ENCODE results near the gene ZNF628. TPM values are rescaled to one million over a fixed set of nuclear protein-coding genes. Genes with fewer than 3 reads are reported as not detected.

Gene ZNF628
- 10 to 100 TPM in 1 of 2 experiments, 1 to 10 TPM in 1; 8.2 to 11.3 TPM for total RNA-seq

DNA sequence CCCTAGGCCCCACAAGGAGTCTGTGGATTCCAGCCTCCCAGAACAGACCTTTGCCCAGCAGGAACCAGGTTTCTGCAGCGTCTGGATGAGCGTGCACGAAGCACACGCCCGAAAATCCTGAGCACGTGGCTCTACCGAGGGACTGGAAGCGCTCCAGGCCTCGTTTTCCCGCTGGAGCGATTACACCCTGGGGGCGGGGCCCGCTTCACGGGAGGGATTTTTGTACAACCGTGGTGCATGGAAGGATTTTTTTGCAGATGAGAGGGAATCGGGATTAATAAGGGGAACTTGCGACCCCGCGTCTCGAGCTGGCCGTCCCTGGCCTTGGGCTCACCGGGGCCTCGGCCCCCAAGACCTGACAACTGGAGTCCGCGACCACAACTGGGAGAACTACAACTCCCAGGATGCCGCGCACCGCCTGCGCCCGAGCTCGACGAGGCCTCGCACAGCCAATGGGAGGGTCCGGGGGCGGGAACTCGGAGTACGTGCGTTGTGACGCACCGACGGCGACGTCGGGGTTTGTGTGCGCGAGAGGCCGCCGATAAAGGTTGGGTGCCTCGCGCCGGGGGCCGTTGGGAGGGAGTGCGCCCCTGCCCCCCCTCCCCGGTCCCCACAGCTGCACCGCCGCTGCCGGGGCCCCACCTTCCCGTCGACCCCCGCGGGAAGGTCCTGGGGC lies at the start of gene ZNF628:
Gene ZNF628 (plus strand): TSS at position 518 of the 676 bp plus-strand sequence. CDS start 3,294 bp downstream, outside the sequence.

DNA sequence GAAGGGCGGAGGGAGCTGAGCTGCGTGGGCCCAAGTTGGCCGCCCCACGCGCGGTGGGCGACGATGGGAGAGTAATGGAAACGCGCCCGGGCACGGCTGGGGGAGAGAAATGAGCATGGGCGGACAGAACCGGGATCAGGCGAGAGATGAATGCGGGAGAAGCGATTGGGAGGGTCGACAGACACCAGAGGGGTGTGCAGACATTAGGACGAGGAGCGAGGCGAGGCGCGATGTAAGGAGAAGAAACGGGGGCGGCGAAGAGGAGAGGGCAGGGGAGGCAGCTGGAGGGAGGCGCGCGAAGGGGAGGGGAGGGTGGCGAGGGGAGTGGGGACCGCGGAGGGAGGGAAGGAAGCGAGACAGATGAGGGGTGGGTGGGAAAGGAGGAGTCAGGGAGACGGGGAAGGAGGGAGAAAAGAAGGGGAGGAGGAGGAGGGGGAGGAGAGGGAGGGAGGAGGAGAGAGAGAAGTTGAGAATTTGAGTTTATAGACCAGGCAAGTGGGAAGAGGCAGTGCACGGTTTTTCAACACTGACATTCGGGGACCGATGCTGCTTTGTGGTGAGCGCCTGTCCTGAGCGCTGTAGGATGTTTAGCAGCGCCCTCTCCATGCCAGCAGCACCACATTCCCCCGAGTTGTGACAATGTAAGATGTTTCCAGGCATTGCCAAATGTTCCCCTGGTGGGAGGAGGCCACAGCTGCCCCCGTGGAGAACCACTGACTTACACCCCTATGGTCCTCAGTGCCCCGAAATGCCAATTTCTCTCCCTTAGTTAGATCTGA lies 33.2 kb upstream of the ZNF628 start, which contains the start of gene SHISA7:
Gene SHISA7 (minus strand): TSS at position 256 of the 779 bp plus-strand sequence. CDS start 437 bp downstream, outside the sequence.

DNA sequence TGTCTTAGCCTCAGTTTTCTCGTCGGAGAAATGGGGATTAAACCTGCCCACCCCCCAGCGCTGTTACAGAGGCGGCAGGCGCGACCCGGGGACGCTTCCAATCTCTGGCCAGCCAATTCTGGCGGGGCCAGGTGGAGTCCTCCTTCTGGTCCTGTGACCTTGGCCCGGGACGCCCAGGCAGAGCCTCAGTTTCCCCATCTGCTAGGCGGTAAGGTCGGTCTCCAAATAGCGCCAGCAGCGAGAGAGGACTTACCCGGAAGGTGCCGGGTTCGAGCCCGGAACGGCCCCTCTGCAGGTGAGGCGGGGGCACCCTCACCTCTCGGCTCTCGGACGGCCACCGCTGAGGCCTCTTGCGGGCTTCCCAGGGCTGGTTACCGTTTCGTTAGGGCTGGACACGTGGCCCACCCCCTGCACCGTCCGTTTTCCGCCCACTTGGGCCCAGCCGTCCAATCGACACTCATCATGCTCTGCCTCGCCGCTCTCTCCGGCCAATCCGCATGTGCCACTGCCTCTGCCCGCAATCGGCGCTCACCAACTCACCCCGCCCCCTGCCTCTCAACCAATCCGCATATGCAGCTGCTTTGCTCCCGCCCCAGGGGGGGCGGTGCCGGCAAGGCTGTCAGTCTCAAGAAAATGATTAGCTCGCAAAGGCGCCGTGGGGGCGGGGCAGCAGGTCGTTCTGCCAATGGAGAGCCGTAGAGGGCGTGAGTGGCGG lies 15.0 kb upstream of the ZNF628 start, which contains the start of gene ISOC2:
Gene ISOC2 (minus strand): TSS at position 384 of the 715 bp plus-strand sequence. CDS start 5,156 bp downstream, outside the sequence.

DNA sequence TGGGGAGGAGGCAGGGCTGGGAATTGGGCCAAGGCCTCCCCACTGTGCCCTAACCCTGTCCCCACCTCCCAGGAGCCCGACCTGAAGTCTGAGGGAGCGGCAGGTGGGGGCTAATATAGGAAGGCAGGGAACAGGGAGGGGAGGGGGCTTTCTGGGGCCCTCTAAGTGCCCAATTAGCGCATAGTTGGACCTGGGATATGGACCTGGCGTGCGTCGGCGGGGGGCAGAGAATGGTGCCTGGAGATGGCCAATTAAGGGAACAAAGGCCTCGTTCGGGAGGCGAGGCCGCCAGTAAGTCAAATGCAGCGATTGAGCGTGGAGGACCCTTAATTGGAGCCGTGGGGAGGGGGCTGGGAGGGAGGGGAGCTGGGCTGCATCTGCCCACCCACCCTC lies 11.8 kb upstream of the ZNF628 start, which contains the start of gene C19orf85:
Gene C19orf85 (minus strand): TSS at position 90 of the 393 bp plus-strand sequence. CDS start 197 bp downstream, outside the sequence.

DNA sequence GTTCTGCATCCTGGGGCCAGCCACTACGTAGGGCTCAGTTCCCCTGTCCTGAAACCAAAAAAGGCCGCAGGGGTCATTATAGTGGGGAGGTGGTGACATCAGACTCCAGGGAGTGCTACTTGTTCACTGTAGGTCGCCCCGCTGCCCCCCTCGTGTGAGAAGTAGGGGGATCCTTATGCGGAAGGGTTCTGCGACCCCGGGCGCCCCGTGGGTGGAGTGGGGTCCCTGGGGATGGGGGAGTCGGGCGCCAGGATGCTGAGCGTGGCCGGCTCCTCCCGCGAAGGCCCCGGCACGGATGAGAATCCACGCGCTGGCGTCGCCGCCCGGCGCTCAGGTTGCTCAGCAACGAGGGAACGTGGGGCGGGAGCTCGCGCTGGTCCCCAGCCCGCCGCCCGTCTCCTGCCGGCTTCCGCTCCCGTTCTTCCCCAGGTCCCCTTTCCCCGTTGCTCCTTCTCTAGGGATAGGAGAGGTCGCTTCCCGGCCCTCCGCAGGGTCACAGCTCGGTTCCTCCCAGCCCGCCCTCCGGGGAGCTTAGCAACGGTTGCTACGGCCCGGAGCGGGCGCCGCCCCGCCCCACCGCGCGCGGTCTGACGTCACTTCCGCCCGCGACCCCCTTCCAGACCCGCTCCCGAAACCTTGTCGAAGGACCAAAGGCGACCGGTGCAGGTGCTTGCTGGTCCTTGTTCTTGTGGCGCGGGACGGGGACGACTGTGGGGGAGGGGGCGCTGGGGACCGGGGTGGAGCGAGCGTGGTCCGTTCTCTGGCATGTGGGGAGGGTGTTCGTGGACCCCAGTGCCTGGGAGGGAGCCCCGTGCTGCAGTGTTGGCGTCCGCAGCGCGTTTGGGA lies 8.4 kb downstream of the ZNF628 start, which contains the start of gene NAT14:
Gene NAT14 (plus strand): TSS at position 596 of the 846 bp plus-strand sequence. CDS start 521 bp downstream, outside the sequence.

DNA sequence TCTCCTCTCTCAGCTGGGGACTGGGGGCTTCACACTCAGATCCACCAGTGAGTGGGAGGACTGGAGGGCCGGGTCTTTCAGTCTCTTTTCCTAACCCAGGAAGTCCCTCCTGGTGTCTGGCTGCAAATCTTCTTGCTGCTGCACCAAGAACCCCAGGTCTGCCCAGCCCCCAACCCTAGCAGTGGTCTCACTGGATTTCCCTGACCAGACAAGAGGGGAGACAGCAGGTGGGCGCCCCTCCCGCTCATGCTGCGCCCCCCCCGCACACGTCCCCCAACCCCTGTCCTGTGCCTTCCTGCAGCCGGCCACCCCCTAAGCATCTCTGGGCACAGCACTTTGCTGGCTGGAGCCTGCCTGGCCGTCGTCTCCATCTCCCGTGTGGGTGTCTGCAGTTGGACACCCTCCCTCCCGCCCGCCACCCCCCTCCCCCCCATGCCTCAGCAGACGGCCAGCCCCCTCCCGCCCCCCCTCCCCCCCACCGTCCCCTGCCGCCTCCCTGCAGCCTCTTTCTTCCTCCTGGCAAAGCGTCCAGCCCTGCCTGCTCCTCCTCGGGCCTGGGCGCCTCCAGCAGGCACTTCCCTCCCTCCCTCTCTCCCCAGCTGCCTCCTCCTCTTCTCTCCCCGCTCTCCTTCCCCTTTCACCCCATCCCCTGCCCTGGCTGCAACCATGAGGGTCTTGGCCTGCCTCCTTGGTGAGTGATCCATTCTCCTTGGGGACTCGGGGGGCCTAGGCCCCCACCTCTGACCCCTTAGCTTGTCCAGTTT lies 11.7 kb downstream of the ZNF628 start, which contains the start of gene SSC5D:
Gene SSC5D (plus strand): TSS at position 513 of the 764 bp plus-strand sequence. CDS start 154 bp downstream, at position 667.

Other genes with a start within 250 kb of the ZNF628 start
- gene TMEM86B, start 247.9 kb upstream of the ZNF628 start, total RNA-seq = 10 to 100 TPM; 11.7 to 14.0 TPM
- gene PPP6R1, start 217.6 kb upstream of the ZNF628 start, total RNA-seq = 100 to 1,000 TPM; 179 to 181 TPM
- gene HSPBP1, start 196.5 kb upstream of the ZNF628 start, total RNA-seq = 10 to 100 TPM; 23.0 to 25.5 TPM
- gene BRSK1, start 192.6 kb upstream of the ZNF628 start, total RNA-seq = 1 to 10 TPM; 4.0 to 5.9 TPM
- gene TMEM150B, start 151.3 kb upstream of the ZNF628 start, total RNA-seq = under 1 TPM in 1 of 2 experiments, not detected in 1; 0.29 TPM
- 10 to 100 TPM; 24.2 to 25.6 TPM for gene KMT5C, start 136.7 kb upstream of the ZNF628 start, total RNA-seq
- gene COX6B2, start 121.9 kb upstream of the ZNF628 start, total RNA-seq = under 1 TPM in 1 of 2 experiments, not detected in 1; 0.14 TPM
- not detected for gene GARIN5B, start 113.4 kb upstream of the ZNF628 start, total RNA-seq
- gene IL11, start 106.2 kb upstream of the ZNF628 start, total RNA-seq = under 1 TPM; 0.15 to 0.29 TPM
- not detected for gene TMEM190, start 99.8 kb upstream of the ZNF628 start, total RNA-seq
- 10 to 100 TPM; 28.2 to 31.1 TPM for gene TMEM238, start 92.3 kb upstream of the ZNF628 start, total RNA-seq
- gene RPL28, start 90.7 kb upstream of the ZNF628 start, total RNA-seq = 1,000 to 10,000 TPM; 3,962 to 3,998 TPM
- 100 to 1,000 TPM; 146 to 148 TPM for gene UBE2S, start 68.8 kb upstream of the ZNF628 start, total RNA-seq
- gene SHISA7, start 33.3 kb upstream of the ZNF628 start, total RNA-seq = not detected
- 10 to 100 TPM; 15.7 to 16.6 TPM for gene ISOC2, start 15.0 kb upstream of the ZNF628 start, total RNA-seq
- gene C19orf85, start 11.9 kb upstream of the ZNF628 start, total RNA-seq = not detected
- gene NAT14, start 8.6 kb downstream of the ZNF628 start, total RNA-seq = 1 to 10 TPM; 8.7 to 8.8 TPM
- gene SSC5D, start 11.8 kb downstream of the ZNF628 start, total RNA-seq = under 1 TPM; 0.12 to 0.53 TPM
- gene SBK2, start 60.5 kb downstream of the ZNF628 start, total RNA-seq = not detected
- not detected for gene SBK3, start 68.9 kb downstream of the ZNF628 start, total RNA-seq
- 1 to 10 TPM; 6.4 to 7.8 TPM for gene ZNF579, start 104.2 kb downstream of the ZNF628 start, total RNA-seq
- 10 to 100 TPM; 14.7 to 16.3 TPM for gene FIZ1, start 122.9 kb downstream of the ZNF628 start, total RNA-seq
- gene ZNF524, start 123.7 kb downstream of the ZNF628 start, total RNA-seq = 10 to 100 TPM; 33.7 to 35.0 TPM
- gene ZNF865, start 129.0 kb downstream of the ZNF628 start, total RNA-seq = 10 to 100 TPM; 16.1 to 16.2 TPM
- gene ZNF784, start 147.9 kb downstream of the ZNF628 start, total RNA-seq = 1 to 10 TPM; 7.2 to 8.1 TPM
- gene ZNF580, start 164.4 kb downstream of the ZNF628 start, total RNA-seq = 10 to 100 TPM; 41.8 to 50.6 TPM
- gene ZNF581, start 167.0 kb downstream of the ZNF628 start, total RNA-seq = 10 to 100 TPM; 39.1 to 39.3 TPM
- gene CCDC106, start 171.6 kb downstream of the ZNF628 start, total RNA-seq = 1 to 10 TPM; 8.8 to 8.9 TPM
- 100 to 1,000 TPM; 221 to 225 TPM for gene U2AF2, start 178.4 kb downstream of the ZNF628 start, total RNA-seq
- 10 to 100 TPM; 55.7 to 56.8 TPM for gene EPN1, start 198.6 kb downstream of the ZNF628 start, total RNA-seq

Measured in activated naive CD4-positive, alpha-beta T cell treated with anti-CD3 and anti-CD28 coated beads, Interleukin-2, amount 10 ng/mL, durations not matched to agents 5 hours and 36 hours (primary cell).